Lung (tissue), 12 donors: ENCODE data around the gene FAM13A. TPM values are rescaled to one million over a fixed set of nuclear protein-coding genes. Genes with fewer than 3 reads are reported as not detected.
A peak's percentile ranks its signal among the peaks of the same experiment; 100 is the strongest.

Experiments
- ATAC-seq: fragments of 200-7000 bp; cut with Tn5 transposase; one replicate; pipeline ENCODE4 v1.9.1; 2020; ENCODE audit warnings: moderate number of reproducible peaks; ENCODE audit not compliant: insufficient read depth, low FRiP score
- DNase-seq, 3 donors: peaks; one replicate each; pipeline ENCODE4 v3.0.0-alpha.2; 2013 to 2017
- H3K27ac ChIP-seq, 2 donors: one replicate each; pipeline ENCODE4 v1.5.1; 2013; ENCODE audit warnings: mild to moderate bottlenecking in 2 of 2, moderate library complexity in 2 of 2, control low read depth in 1 of 2, inconsistent platforms in 1 of 2, low read depth in 1 of 2, low read length in 1 of 2
- H3K27me3 ChIP-seq, 3 donors: one replicate each; pipeline ENCODE4 v1.5.1; 2013; ENCODE audit warnings: low read length in 2 of 3; ENCODE audit not compliant: control insufficient read depth in 3 of 3, insufficient read depth in 3 of 3
- H3K36me3 ChIP-seq, 4 donors: one replicate each; pipeline ENCODE4 v1.5.1; 2013; ENCODE audit warnings: low read length in 4 of 4, mild to moderate bottlenecking in 1 of 4, moderate library complexity in 1 of 4; ENCODE audit not compliant: control insufficient read depth in 4 of 4, insufficient read depth in 4 of 4
- H3K4me1 ChIP-seq, 5 donors: one replicate each; pipeline ENCODE4 v1.5.1; 2013; ENCODE audit warnings: low read length in 5 of 5, mild to moderate bottlenecking in 2 of 5, moderate library complexity in 1 of 5; ENCODE audit not compliant: control insufficient read depth in 5 of 5, insufficient read depth in 5 of 5
- H3K4me3 ChIP-seq: one replicate; pipeline ENCODE4 v1.5.1; 2013; ENCODE audit warnings: mild to moderate bottlenecking, control low read depth, moderate library complexity
- H3K9ac ChIP-seq, 2 donors: one replicate each; pipeline ENCODE4 v1.5.1; 2013; ENCODE audit warnings: low read length in 2 of 2, control low read depth in 1 of 2; ENCODE audit not compliant: insufficient read depth in 1 of 2
- H3K9me3 ChIP-seq, 4 donors: one replicate each; pipeline ENCODE4 v1.5.1; 2013; ENCODE audit warnings: low read length in 3 of 4, mild to moderate bottlenecking in 1 of 4, moderate library complexity in 1 of 4; ENCODE audit not compliant: control insufficient read depth in 4 of 4, insufficient read depth in 3 of 4
- CTCF ChIP-seq: IDR thresholded peaks from 2 replicates; pipeline ENCODE4 v1.5.1; 2012; ENCODE audit warnings: mild to moderate bottlenecking; ENCODE audit errors: control extremely low read depth, extremely low read depth
- WGBS, 2 donors: extraction: QIAGEN DNeasy Blood & Tissue Kit; methylation state at CpG; one replicate each; pipeline ENCODE4 v1.1.7; 2013; 5-methylcytosine and 5-hydroxymethylcytosine counted together
- polyA plus RNA-seq, 2 donors: library from polyadenylated mRNA; stranded (reverse); fragments of 200-250 nt; gene quantifications; one replicate each; pipeline ENCODE4 v1.2.1, GENCODE V29; 2013
- total RNA-seq, 2 donors: library from RNA; depleted of rRNA in 1 of 2; stranded (reverse); fragments of >200 nt in 1 of 2; gene quantifications; one replicate each; pipeline ENCODE4 v1.2.1, GENCODE V29; 2014 to 2021
- donor health status: control.
- donor health status: control.
- donor health status: Bipolar disorder and iron deficiency.
- donor health status: healthy.
- donor health status: DM: yes; HTN: yes; CAD: no.

FAM13A gene
- total and polyA plus RNA-seq, 4 donors: 9.2 to 122 (median 29.3) TPM

- no peak for ATAC-seq
- peaks cover 10 to 28% (median 26%) of the 10 kb centered on the region in 4 donors for H3K36me3 ChIP-seq
- no peak overlapping the region for H3K4me3 ChIP-seq
- no peak for DNase-seq
- no peak overlapping the region for H3K27ac ChIP-seq
- WGBS, 2 donors: 89 to 95% methylated on average over 10 of the region's 10 CpGs
- TF ChIP-seq CTCF: no peak
- H3K9me3 ChIP-seq: peaks cover 0 to 3% (median 1%) of the 10 kb centered on the region in 4 donors
- H3K4me1 ChIP-seq: peaks cover 0 to 35% (median 11%) of the 10 kb centered on the region in 5 donors
- no peaks in the 10 kb centered on the region for H3K27me3 ChIP-seq
- no peak overlapping the region for H3K9ac ChIP-seq
These were observed 334.7 kb downstream of the FAM13A start for GRCh38 chr4:88722276-88722780.

- 90 to 93% methylated on average over 10 of the region's 10 CpGs for WGBS, 2 donors
- ATAC-seq: no peak
- DNase-seq: peak in 2 of 3 donors; percentile 52 to 66
- H3K27ac ChIP-seq: no peak overlapping the region
- TF ChIP-seq CTCF: no peak
- H3K36me3 ChIP-seq: peaks cover 12 to 26% (median 23%) of the 10 kb centered on the region in 4 donors
- H3K4me1 ChIP-seq: peaks cover 0 to 35% (median 11%) of the 10 kb centered on the region in 5 donors
- H3K4me3 ChIP-seq: no peak overlapping the region
- H3K27me3 ChIP-seq: no peaks in the 10 kb centered on the region
- no peak overlapping the region for H3K9ac ChIP-seq
- peaks cover 0 to 6% (median 3%) of the 10 kb centered on the region in 4 donors for H3K9me3 ChIP-seq
These were observed 336.2 kb downstream of the FAM13A start for GRCh38 chr4:88720451-88721428.

- H3K4me3 ChIP-seq: no peak overlapping the region
- H3K9me3 ChIP-seq: peaks cover 0 to 6% (median 3%) of the 10 kb centered on the region in 4 donors
- H3K36me3 ChIP-seq: peaks cover 12 to 21% (median 17%) of the 10 kb centered on the region in 4 donors
- DNase-seq: no peak
- 92 to 95% methylated on average over 1 of the region's 1 CpG for WGBS, 2 donors
- no peak for TF ChIP-seq CTCF
- no peaks in the 10 kb centered on the region for H3K27me3 ChIP-seq
- H3K9ac ChIP-seq: no peak overlapping the region
- H3K27ac ChIP-seq: no peak overlapping the region
- peaks cover 0 to 35% (median 11%) of the 10 kb centered on the region in 5 donors for H3K4me1 ChIP-seq
- no peak for ATAC-seq
These were observed 337.6 kb downstream of the FAM13A start for GRCh38 chr4:88719381-88719780.
